Non-pigmented ciliary epithelial cell (primary cell): Measurements from ENCODE around the gene IQGAP1.
"Not testable (repeated sequence)": the region's sequence is repeated elsewhere in the genome, so short reads cannot be mapped to it uniquely, and the experiment has no call there.

ENCODE experiments used
- DNase-seq: peaks from one replicate; pipeline ENCODE4 v3.0.0-alpha.2; 2010; ENCODE audit warnings: low read depth

IQGAP1 gene

GRCh38 chr15:90376789-90377188 lies 11.3 kb upstream of the IQGAP1 start:
- DNase-seq = no peak

GRCh38 chr15:90379263-90379662 lies 8.8 kb upstream of the IQGAP1 start:
- DNase-seq = no peak

- DNase-seq = no peak
These were observed 6.5 kb upstream of the IQGAP1 start for GRCh38 chr15:90381515-90381914.

GRCh38 chr15:90382320-90382719 lies 5.7 kb upstream of the IQGAP1 start:
- no peak for DNase-seq

- no peak for DNase-seq
These were observed 1.8 kb upstream of the IQGAP1 start for GRCh38 chr15:90386221-90386620.

- DNase-seq = no peak
These were observed 679 bp downstream of the IQGAP1 start for GRCh38 chr15:90388462-90389380.

GRCh38 chr15:90389513-90389912 lies 1.5 kb downstream of the IQGAP1 start:
- DNase-seq = no peak

- no peak for DNase-seq
These were observed 5.0 kb downstream of the IQGAP1 start for GRCh38 chr15:90393040-90393439.

- no peak for DNase-seq
These were observed 6.0 kb downstream of the IQGAP1 start for GRCh38 chr15:90394074-90394473.

GRCh38 chr15:90394748-90395442 lies 6.9 kb downstream of the IQGAP1 start:
- DNase-seq = no peak

GRCh38 chr15:90396321-90396720 lies 8.3 kb downstream of the IQGAP1 start:
- DNase-seq = no peak

GRCh38 chr15:90400005-90400758 lies 12.1 kb downstream of the IQGAP1 start:
- no peak for DNase-seq

- DNase-seq = peak; percentile 93
These were observed 12.8 kb downstream of the IQGAP1 start for GRCh38 chr15:90400759-90401314.

- no peak for DNase-seq
These were observed 13.5 kb downstream of the IQGAP1 start for GRCh38 chr15:90401495-90401894.

- DNase-seq = no peak
These were observed 14.2 kb downstream of the IQGAP1 start for GRCh38 chr15:90402223-90402622.

GRCh38 chr15:90402767-90403166 lies 14.7 kb downstream of the IQGAP1 start:
- no peak for DNase-seq

- DNase-seq = no peak
These were observed 17.1 kb downstream of the IQGAP1 start for GRCh38 chr15:90405055-90405607.

GRCh38 chr15:90407336-90407735 lies 19.3 kb downstream of the IQGAP1 start:
- DNase-seq = no peak

GRCh38 chr15:90407871-90408317 lies 19.9 kb downstream of the IQGAP1 start:
- no peak for DNase-seq

- DNase-seq = no peak
These were observed 20.6 kb downstream of the IQGAP1 start for GRCh38 chr15:90408657-90409056.

- DNase-seq = not testable (repeated sequence)
These were observed 21.5 kb downstream of the IQGAP1 start for GRCh38 chr15:90409587-90409986.

- not testable (repeated sequence) for DNase-seq
These were observed 22.3 kb downstream of the IQGAP1 start for GRCh38 chr15:90410316-90410715.
